ENCODE data around the gene DHCR24.

DNA sequence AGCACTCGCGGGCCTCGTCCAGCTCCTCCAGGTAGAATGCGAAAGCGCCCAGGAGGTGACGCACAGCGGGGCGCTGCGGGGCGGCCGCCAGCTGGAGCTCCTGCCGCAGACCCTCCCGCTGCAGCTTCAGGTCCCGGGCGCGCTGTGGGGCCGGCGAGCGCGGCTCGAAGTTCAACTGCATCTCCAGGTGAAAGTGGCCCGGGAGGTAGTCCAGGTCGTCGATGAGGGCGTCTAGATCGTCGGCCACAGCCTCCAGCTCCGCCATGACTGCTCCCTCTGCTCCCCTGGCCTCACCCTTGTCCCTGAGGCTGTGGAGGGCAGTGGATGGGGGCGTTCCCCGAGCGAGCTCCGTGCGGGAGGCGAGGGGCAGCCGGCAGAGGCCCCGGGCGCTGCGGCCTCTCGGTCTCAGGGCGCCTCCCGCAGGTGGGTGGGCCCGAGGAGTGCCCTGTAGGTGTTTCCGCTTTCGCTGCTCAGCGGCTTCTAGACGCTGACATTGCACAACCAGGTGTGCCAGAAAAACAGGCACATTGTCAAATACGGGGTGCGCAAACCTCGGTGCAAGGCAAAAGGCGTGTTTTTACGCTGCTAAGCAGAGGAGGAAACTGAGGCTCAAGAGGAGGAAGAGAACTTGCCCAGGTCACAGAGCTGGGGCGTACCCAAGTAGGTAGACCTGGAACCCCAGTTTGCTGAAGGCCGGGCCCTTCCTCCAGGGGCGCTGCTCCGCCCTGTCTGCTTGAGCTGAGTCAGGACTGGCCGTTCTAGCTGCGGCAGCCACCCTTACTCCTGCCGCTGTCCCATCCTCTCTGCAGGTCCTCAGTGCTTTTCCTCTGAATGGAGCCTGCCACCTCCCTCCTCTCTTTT lies 85.9 kb downstream of the DHCR24 start, which contains the start of gene TTC22:
- TF ChIP-seq, protein P1, sequence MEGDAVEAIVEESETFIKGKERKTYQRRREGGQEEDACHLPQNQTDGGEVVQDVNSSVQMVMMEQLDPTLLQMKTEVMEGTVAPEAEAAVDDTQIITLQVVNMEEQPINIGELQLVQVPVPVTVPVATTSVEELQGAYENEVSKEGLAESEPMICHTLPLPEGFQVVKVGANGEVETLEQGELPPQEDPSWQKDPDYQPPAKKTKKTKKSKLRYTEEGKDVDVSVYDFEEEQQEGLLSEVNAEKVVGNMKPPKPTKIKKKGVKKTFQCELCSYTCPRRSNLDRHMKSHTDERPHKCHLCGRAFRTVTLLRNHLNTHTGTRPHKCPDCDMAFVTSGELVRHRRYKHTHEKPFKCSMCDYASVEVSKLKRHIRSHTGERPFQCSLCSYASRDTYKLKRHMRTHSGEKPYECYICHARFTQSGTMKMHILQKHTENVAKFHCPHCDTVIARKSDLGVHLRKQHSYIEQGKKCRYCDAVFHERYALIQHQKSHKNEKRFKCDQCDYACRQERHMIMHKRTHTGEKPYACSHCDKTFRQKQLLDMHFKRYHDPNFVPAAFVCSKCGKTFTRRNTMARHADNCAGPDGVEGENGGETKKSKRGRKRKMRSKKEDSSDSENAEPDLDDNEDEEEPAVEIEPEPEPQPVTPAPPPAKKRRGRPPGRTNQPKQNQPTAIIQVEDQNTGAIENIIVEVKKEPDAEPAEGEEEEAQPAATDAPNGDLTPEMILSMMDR (IDR thresholded peaks at IDR 0.05), result peak; percentile 45 to 89 (median 68)
- peak; percentile 45 to 74 (median 63) for TF ChIP-seq POLR2A (IDR thresholded peaks at IDR 0.05)

All from body of pancreas (tissue), 4 donors.